Activated CD8-positive, alpha-beta T cell treated with anti-CD3 and anti-CD28 coated beads, Interleukin-2, amount 10 ng/mL, durations not matched to agents 7 days and 5 days (primary cell): ENCODE measurements around the gene CKAP2L. TPM values are rescaled to one million over a fixed set of nuclear protein-coding genes. Genes with fewer than 3 reads are reported as not detected.

Source experiments
- ATAC-seq: fragments of 150-1000 bp; cut with Tn5 transposase; one replicate; pipeline ENCODE4 v1.10.0; 2021; ENCODE audit warnings: moderate library complexity
- CTCF ChIA-PET: fragments of 350-600 bp; sonication (Branson Sonifier 250); formaldehyde crosslinking; loops from one replicate; lab custom pipeline; 2021; ENCODE audit warnings: antibody characterized with exemption; lab: Charles Lee
- POLR2A ChIA-PET: fragments of 350-600 bp; sonication (Branson Sonifier 250); formaldehyde crosslinking; loops from one replicate; lab custom pipeline; 2021; ENCODE audit warnings: antibody characterized with exemption; lab: Charles Lee
- DNase-seq: peaks from one replicate; pipeline ENCODE4 v3.0.0-alpha.2; 2020
- H3K27ac Mint-ChIP-seq: one replicate; pipeline ENCODE4 v1.8.0; 2021; ENCODE audit warnings: mild to moderate bottlenecking, mixed read lengths
- H3K27me3 Mint-ChIP-seq: one replicate; pipeline ENCODE4 v1.8.0; 2021; ENCODE audit warnings: low read depth, mixed read lengths
- H3K36me3 Mint-ChIP-seq: one replicate; pipeline ENCODE4 v1.8.0; 2021; ENCODE audit warnings: low read depth, mixed read lengths
- H3K4me1 Mint-ChIP-seq: one replicate; pipeline ENCODE4 v1.8.0; 2021; ENCODE audit warnings: low read depth, mixed read lengths
- H3K4me3 Mint-ChIP-seq: one replicate; pipeline ENCODE4 v1.8.0; 2021; ENCODE audit warnings: mild to moderate bottlenecking, mixed read lengths
- H3K9me3 Mint-ChIP-seq: one replicate; pipeline ENCODE4 v1.8.0; 2022; ENCODE audit warnings: mixed read lengths; ENCODE audit not compliant: insufficient read depth
- total RNA-seq, 2 experiments: library from RNA; stranded (reverse); gene quantifications; one replicate each; pipeline ENCODE4 v1.2.3, GENCODE V29; 2021

Gene CKAP2L
- total RNA-seq, 2 experiments from 2014 or later = 59.3 to 63.4 TPM

DNA sequence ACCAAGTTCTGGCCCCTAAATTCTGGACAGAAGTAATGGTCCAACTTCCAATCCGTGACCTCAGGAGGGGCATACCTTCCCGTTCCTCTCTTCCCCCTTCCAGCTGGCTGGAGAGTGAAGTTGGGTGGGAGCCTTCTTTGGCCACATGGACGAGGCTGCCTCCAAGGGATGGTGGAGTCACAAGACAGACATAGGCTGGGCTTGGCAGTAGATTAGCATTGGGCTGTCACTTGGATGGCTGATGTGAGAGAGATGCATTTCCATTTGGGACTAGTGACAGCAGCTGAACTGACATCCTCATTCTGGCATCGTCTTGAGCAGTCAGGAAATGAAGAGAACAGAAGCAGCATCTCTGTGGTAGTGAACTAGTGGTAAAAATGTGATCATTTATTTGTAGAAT, 31.0 kb downstream of the CKAP2L start:
- no peak for ATAC-seq
- Mint-ChIP-seq H3K4me1 (no peaks in the 10 kb centered on the region), H3K27me3 (peaks cover 5% of the 10 kb centered on the region), H3K9me3 (no peaks in the 10 kb centered on the region), H3K36me3 (peaks cover 19% of the 10 kb centered on the region), H3K27ac (no peak overlapping the region), H3K4me3 (no peak overlapping the region)
- ChIA-PET POLR2A (interaction anchor here (1.0 kb wide), 1 partner anchor 104 kb away, joined by 3 read pairs; no protein-coding TSS in a partner anchor), CTCF (interaction anchor here (1.1 to 1.7 kb wide), 2 partner anchors 9 to 107 kb away, joined by 3 to 5 read pairs; no protein-coding TSS in a partner anchor)
- DNase-seq = peak; percentile 8

DNA sequence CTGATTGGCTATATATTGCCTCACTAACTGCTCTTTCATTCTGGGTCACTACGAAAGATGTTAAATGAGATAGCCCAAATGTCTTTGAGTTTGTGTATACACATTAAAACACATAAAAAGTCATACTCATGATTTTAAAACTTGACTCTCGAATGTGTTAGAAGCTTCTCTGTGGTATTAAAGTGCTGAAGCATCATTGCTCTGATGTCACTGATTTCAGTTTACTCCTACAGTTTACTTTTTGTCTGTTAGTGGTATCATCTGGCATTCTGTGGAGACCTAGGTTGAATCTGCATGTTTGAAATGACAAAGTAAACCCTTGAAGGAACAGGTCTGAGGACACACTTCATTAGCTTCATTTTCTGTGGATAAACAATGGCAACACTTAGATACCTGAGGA, 32.9 kb downstream of the CKAP2L start:
- CTCF ChIA-PET = interaction anchor here (1.2 to 10.0 kb wide), 2 partner anchors 8 to 102 kb away, joined by 3 to 335 read pairs; no protein-coding TSS in a partner anchor
- H3K4me1 Mint-ChIP-seq = peaks cover 7% of the 10 kb centered on the region
- H3K36me3 Mint-ChIP-seq = peaks cover 2% of the 10 kb centered on the region
- no peak for ATAC-seq
- no peak for DNase-seq
- no peak overlapping the region for H3K4me3 Mint-ChIP-seq
- H3K27ac Mint-ChIP-seq = no peak overlapping the region
- H3K9me3 Mint-ChIP-seq = no peaks in the 10 kb centered on the region
- POLR2A ChIA-PET = no interaction called here
- H3K27me3 Mint-ChIP-seq = peaks cover 13% of the 10 kb centered on the region

DNA sequence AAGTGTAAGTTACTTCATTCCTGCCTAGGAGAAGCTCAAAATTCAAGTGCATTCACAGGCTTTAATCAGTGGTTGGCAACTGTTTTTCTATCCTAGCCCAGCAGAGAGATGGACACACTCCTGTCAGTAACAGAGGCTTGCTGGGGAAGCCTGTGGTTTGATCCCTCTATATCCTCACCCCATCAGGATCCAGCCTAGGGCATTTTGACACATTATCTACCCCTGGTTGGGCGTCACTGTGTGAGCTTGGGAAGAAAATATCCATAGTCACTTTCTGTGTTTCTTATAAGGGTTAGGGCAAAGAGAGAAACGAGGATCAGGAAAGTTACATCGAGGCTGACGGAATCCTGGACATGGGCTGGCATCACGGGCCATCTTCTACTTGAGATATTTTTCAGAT, 33.6 kb downstream of the CKAP2L start:
- DNase-seq (no peak), ATAC-seq (no peak)
- H3K4me1 Mint-ChIP-seq = peaks cover 12% of the 10 kb centered on the region
- peaks cover 13% of the 10 kb centered on the region for H3K27me3 Mint-ChIP-seq
- H3K4me3 Mint-ChIP-seq = no peak overlapping the region
- H3K9me3 Mint-ChIP-seq = no peaks in the 10 kb centered on the region
- ChIA-PET CTCF (interaction anchor here (1.2 to 10.0 kb wide), 2 partner anchors 8 to 101 kb away, joined by 3 to 335 read pairs; no protein-coding TSS in a partner anchor), POLR2A (no interaction called here)
- no peaks in the 10 kb centered on the region for H3K36me3 Mint-ChIP-seq
- no peak overlapping the region for H3K27ac Mint-ChIP-seq

DNA sequence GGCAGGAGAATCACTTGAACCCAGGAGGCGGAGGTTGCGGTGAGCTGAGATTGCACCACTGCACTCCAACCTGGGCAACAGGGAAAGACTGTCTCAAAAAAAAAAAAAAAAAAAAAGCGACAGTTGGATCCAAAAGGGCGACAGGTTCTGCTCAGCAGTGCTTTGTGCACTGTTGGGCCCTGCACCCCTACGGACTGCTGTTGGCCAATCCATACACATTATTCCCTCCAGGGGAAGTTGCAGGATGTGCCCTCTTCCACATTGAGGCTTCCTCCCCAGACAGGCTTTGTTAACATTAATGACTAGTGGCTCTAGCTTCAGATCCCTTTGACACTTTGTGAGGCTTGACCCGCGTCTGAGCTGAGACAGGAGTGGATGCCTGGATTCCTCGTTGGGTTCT, 34.2 kb downstream of the CKAP2L start:
- POLR2A ChIA-PET = no interaction called here
- peaks cover 13% of the 10 kb centered on the region for H3K27me3 Mint-ChIP-seq
- no peak overlapping the region for H3K27ac Mint-ChIP-seq
- no peaks in the 10 kb centered on the region for H3K36me3 Mint-ChIP-seq
- no peak overlapping the region for H3K4me3 Mint-ChIP-seq
- H3K9me3 Mint-ChIP-seq = no peaks in the 10 kb centered on the region
- H3K4me1 Mint-ChIP-seq = peaks cover 12% of the 10 kb centered on the region
- CTCF ChIA-PET = interaction anchor here (1.1 to 10.0 kb wide), 3 partner anchors 9 to 101 kb away, joined by 3 to 335 read pairs (median 3); no protein-coding TSS in a partner anchor
- no peak for DNase-seq
- ATAC-seq = no peak

DNA sequence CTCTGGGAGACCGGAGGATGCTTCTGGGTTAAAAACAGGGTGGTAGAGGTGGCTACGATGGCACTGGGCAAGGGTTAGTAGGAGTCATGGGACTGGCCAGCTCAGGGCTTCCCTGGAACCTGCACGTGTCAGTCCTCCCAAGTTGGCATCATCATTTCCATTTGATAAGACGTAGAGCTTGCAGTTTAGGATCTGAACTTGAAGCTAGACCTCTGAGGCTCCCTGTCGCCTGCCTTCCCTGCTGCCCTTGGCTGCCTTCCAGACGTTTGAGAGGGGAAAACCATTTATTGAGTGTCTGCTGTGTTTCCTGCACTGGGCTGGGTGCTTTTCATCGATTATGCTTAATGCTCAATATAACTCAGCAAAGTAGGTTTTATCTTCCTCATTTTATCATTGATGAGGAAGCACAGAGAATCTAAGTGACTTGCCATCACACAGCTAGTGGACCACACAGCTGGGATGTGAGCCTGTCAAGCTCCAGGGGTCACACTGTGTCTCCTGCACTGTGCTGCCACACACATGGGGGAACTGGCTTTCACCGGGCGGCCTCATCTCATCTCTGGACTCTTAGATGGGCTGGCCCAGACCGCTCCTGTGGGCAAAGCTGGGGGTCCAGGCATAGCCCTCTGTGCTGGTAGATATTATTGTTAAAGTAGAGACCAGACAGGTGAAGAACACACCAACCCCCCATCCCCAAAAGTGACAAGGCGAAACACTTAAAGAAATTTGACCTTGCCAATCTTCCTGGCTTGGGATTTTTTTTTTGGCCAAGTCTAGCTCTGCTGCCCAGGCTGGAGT, 35.8 kb downstream of the CKAP2L start:
- no peak for ATAC-seq
- ChIA-PET CTCF (interaction anchor here (0.8 to 10.0 kb wide), 15 partner anchors 9 to 248 kb away, joined by 3 to 335 read pairs (median 18); partner anchors contain the start of genes CHCHD5 and SLC20A1), POLR2A (no interaction called here)
- H3K27me3 Mint-ChIP-seq = peaks cover 13% of the 10 kb centered on the region
- H3K4me1 Mint-ChIP-seq = peaks cover 12% of the 10 kb centered on the region
- H3K36me3 Mint-ChIP-seq = no peaks in the 10 kb centered on the region
- peak; percentile 19 for DNase-seq
- no peak overlapping the region for H3K27ac Mint-ChIP-seq
- no peak overlapping the region for H3K4me3 Mint-ChIP-seq
- no peaks in the 10 kb centered on the region for H3K9me3 Mint-ChIP-seq

DNA sequence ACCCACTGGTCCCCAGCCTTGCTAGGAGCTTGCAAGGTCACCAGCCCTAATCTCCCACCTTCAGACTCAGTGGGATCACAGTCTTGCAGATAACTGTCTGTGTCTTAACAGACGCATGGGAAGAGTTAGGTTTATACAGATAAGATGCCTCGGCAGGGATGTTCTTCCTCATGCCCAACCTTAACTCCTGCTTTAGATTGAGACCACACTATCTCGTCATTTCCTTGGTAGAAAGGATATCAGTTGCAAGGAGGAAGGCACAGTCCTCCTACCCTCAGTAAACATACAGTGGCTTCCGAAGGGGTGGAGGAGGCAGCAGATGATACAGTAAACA, 36.4 kb downstream of the CKAP2L start:
- no peak overlapping the region for H3K4me3 Mint-ChIP-seq
- DNase-seq = no peak
- no peak for ATAC-seq
- H3K36me3 Mint-ChIP-seq = no peaks in the 10 kb centered on the region
- POLR2A ChIA-PET = no interaction called here
- no peak overlapping the region for H3K27ac Mint-ChIP-seq
- CTCF ChIA-PET = interaction anchor here (0.8 to 10.0 kb wide), 18 partner anchors 10 to 214 kb away, joined by 3 to 335 read pairs (median 18); partner anchors contain the start of genes CHCHD5 and SLC20A1
- no peaks in the 10 kb centered on the region for H3K9me3 Mint-ChIP-seq
- H3K4me1 Mint-ChIP-seq = peaks cover 12% of the 10 kb centered on the region
- H3K27me3 Mint-ChIP-seq = peaks cover 13% of the 10 kb centered on the region

DNA sequence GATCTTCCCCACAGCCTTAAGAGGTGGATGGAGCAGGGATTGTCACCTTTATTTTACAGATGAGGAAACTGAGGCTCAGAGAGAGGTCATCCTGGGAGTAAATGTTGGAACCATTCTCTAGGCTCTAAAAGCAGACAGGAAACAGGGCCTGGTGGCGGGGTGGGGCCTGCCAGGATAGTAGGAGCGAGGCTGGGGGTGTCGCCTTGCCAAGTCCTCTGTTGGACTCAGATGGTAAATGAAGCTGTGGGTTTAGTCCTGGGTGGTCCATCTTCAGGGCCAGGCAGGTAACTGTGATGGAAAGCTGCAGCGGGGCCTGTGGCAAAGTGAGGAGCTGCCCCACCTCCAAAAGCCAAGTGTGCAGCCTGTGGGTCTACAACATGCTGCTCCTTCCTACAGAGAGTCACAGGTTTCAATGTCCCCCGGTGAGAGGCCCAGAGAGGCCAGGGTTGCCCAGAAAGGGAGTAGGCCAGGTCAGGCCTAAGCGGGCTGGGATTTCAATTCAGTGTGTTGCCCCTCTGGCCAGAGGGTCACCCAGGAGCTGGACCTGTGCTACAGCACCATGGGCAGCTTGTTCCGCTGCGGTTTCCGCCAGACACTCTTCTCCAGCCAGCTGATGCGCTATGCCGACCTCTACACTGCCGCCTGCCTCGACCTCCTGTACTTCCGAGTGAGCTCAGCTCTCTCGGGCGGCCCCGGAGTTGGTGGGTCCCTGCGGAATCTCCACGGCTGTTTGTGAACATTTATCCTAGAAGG, 37.0 kb downstream of the CKAP2L start:
- CTCF ChIA-PET = interaction anchor here (0.7 to 10.0 kb wide), 31 partner anchors 10 to 231 kb away, joined by 3 to 335 read pairs (median 8); partner anchors contain the start of genes CHCHD5 and SLC20A1
- no peak overlapping the region for H3K4me3 Mint-ChIP-seq
- ATAC-seq (no peak), DNase-seq (peak; percentile 18)
- H3K4me1 Mint-ChIP-seq = peaks cover 12% of the 10 kb centered on the region
- H3K36me3 Mint-ChIP-seq = no peaks in the 10 kb centered on the region
- peaks cover 13% of the 10 kb centered on the region for H3K27me3 Mint-ChIP-seq
- POLR2A ChIA-PET = interaction anchor here (0.8 kb wide), 1 partner anchor 142 kb away, joined by 3 read pairs; no protein-coding TSS in a partner anchor
- H3K27ac Mint-ChIP-seq = no peak overlapping the region
- no peaks in the 10 kb centered on the region for H3K9me3 Mint-ChIP-seq

DNA sequence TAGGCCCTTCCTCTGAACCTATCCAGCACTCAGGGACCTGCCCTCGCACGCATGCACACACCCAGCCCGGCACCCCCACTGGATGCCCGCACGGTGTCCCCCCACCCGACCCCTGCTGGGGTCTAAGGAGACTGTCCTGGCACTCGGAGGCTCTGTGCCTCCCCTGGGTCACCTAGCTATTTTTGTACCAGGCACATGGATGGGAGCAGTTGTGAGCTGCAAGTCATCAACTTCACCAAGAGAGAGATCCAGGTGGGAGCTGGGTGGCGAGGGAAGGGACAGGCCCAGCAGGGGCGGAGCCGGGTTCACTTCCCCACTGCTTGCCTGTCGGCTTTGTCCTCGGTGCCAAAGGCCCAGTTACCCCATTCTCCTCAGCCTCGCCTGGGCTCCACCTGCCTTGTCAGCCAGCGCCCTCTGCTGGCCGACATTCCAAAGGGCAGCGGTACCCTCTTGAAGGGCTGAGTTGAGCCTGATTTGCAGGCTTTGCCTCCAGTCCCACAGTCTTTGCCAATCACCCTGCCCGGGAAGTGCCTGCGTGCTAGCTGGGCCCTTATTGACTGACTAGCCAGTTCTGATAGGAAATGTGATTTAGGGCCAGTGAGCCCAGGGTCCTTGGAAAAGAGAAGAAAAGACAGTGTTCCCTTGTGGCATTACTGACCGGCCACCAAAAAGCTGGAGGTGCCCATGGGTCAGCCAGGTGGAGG, 37.8 kb downstream of the CKAP2L start:
- peak; percentile 98 for ATAC-seq
- Mint-ChIP-seq H3K27me3 (peaks cover 12% of the 10 kb centered on the region), H3K4me3 (no peak overlapping the region), H3K27ac (peak overlapping the region; percentile 54), H3K9me3 (no peaks in the 10 kb centered on the region), H3K4me1 (peaks cover 12% of the 10 kb centered on the region), H3K36me3 (no peaks in the 10 kb centered on the region)
- ChIA-PET POLR2A (interaction anchor here (0.8 to 1.3 kb wide), 2 partner anchors 102 to 141 kb away, joined by 3 to 5 read pairs; no protein-coding TSS in a partner anchor), CTCF (interaction anchor here (0.7 to 10.0 kb wide), 40 partner anchors 11 to 232 kb away, joined by 3 to 335 read pairs (median 6); partner anchors contain the start of genes CHCHD5 and SLC20A1)
- DNase-seq = peak; percentile 92

DNA sequence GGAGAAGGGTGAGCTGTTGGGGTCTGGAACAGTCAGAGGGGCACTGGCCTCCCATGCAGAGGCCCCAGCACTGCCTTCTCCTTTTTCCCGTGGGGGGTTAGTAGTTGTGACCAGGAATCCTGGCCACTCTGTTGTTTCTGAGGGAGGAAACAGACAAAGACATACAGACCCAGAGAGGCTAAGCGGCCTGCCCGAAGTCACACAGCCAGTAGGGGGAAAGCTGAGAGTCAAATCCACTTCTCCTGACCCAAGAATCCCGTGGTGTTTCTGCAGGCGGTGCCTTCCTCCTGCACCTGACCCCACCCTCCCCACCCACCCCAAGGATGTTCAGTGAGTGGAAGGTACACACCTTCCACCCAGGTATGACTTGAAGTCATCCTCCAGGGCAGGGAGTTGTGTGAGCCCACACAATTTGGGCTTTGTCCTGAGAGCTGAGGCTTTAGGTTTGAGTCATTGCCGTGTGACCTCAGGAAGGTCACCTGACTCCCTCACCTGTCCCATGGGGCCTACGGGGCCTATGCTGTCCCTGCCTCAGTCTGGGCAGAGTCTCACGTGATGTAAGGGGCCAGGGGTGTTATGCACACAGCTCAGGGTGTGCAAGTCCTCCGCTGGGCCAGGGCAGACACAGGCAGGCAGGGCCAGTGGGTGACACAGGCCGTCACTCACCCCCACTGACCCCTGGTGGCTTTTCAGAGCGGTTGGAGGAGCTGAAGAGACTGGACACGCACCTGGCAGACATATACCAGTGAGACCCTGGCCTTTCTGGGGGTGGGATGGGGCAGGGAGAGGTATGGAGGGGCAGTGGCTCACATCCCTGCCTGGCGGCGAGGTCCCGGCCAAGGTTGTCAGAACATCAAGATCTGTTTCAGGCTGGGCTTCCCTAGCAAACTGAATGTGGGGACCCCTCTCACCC, 38.6 kb downstream of the CKAP2L start:
- H3K4me1 Mint-ChIP-seq = peaks cover 12% of the 10 kb centered on the region
- ATAC-seq (no peak), DNase-seq (no peak)
- CTCF ChIA-PET = interaction anchor here (0.6 to 10.0 kb wide), 37 partner anchors 10 to 233 kb away, joined by 3 to 335 read pairs (median 7); partner anchors contain the start of genes CHCHD5 and SLC20A1
- H3K36me3 Mint-ChIP-seq = no peaks in the 10 kb centered on the region
- POLR2A ChIA-PET = interaction anchor here (1.3 to 2.2 kb wide), 3 partner anchors 99 to 122 kb away, joined by 4 to 6 read pairs (median 5); no protein-coding TSS in a partner anchor
- H3K27ac Mint-ChIP-seq = no peak overlapping the region
- no peak overlapping the region for H3K4me3 Mint-ChIP-seq
- H3K27me3 Mint-ChIP-seq = peaks cover 10% of the 10 kb centered on the region
- H3K9me3 Mint-ChIP-seq = no peaks in the 10 kb centered on the region
